Vagina (tissue), 2 donors: ENCODE measurements around the gene PML.

Experiments
- POLR2A ChIP-seq, 2 donors: fragments of 450-650 bp; IDR thresholded peaks; one replicate each; pipeline ENCODE4 v1.6.1; 2017; ENCODE audit warnings: antibody characterized with exemption in 2 of 2, mild to moderate bottlenecking in 2 of 2, moderate library complexity in 2 of 2
- POLR2AphosphoS5 ChIP-seq, 2 donors: sonication (generic); formaldehyde crosslinking; IDR thresholded peaks; one replicate each; pipeline ENCODE4 v1.9.0; 2017; ENCODE audit warnings: antibody characterized with exemption in 2 of 2, mild to moderate bottlenecking in 2 of 2, low read depth in 1 of 2; ENCODE audit not compliant: insufficient read depth in 1 of 2
- TF ChIP-seq, protein P1 (sequence below), 3 experiments: fragments of 450-650 bp in 2 of 3; fragments of 200-600 bp in 1 of 3; sonication (generic) in 1 of 3; IDR thresholded peaks; one replicate each; pipeline ENCODE4 v1.5.1; 2017 to 2019; ENCODE audit warnings: antibody characterized with exemption in 3 of 3, mild to moderate bottlenecking in 2 of 3, moderate library complexity in 2 of 3

- TF ChIP-seq, protein P1, sequence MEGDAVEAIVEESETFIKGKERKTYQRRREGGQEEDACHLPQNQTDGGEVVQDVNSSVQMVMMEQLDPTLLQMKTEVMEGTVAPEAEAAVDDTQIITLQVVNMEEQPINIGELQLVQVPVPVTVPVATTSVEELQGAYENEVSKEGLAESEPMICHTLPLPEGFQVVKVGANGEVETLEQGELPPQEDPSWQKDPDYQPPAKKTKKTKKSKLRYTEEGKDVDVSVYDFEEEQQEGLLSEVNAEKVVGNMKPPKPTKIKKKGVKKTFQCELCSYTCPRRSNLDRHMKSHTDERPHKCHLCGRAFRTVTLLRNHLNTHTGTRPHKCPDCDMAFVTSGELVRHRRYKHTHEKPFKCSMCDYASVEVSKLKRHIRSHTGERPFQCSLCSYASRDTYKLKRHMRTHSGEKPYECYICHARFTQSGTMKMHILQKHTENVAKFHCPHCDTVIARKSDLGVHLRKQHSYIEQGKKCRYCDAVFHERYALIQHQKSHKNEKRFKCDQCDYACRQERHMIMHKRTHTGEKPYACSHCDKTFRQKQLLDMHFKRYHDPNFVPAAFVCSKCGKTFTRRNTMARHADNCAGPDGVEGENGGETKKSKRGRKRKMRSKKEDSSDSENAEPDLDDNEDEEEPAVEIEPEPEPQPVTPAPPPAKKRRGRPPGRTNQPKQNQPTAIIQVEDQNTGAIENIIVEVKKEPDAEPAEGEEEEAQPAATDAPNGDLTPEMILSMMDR (IDR thresholded peaks at IDR 0.05), result no peak
- TF ChIP-seq POLR2A (IDR thresholded peaks at IDR 0.05) (no peak), POLR2AphosphoS5 (IDR thresholded peaks at IDR 0.05; ENCODE audit: insufficient read depth in 1 of 2, low read depth in 1 of 2) (no peak)
Observed at GRCh38 chr15:74028646-74029045, 34.1 kb downstream of the PML start.
